ENCODE measurements around the gene MOB1A. TPM values are rescaled to one million over a fixed set of nuclear protein-coding genes. Genes with fewer than 3 reads are reported as not detected.

The MOB1A gene
- total and polyA plus RNA-seq, 2 of the 13 experiments (the other 11 are each of a cell fraction or from before 2014, with no cell fraction given) = 48.2 to 139 TPM

DNA sequence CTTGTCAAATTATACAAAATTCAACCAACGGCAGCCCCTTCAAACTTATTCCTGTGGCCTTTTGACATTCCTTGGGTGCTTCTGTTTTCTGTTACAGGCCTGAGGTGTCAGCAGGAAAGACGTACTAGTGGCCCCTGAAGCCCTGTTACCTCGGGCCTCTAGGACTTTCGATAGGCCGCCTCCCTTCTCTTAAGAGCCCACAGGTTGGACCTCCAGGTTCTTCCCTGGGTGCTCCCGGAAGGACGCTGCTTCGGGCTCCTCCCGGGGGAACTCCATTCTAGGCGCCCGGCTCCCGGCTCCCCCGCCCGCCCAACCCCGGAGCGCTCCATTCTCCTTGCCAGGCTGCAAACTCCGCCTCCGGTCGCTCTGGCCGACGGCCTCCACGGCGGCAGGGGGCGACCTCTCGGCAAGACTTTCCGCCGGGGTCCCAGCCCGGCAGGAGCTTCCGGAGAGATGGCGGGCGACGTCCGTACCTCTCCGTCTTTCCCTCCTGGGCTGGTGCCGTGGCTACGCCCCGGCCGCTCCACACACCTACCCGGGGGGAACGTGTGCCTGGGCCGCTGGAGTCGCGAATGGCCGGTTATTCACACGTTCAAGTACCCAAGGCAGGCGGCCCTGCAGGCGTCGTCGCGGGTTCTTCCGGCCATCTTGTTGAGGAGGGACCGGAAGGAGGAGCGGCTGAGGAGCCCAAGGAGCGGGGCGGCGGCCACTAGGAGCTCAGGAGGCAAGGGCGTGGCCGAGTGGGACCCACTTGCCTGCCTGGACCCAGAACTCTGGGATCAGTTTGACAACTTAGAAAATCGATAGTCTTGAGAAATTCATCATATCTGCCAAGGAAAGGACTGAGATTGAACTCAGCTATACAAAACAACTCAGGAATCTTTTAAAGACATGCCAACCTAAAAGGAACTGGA is 58.5 kb downstream of the MOB1A start (continued):
- TF ChIP-seq, protein P1, sequence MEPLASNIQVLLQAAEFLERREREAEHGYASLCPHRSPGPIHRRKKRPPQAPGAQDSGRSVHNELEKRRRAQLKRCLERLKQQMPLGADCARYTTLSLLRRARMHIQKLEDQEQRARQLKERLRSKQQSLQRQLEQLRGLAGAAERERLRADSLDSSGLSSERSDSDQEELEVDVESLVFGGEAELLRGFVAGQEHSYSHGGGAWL (CRISPR knock-in tag; IDR thresholded peaks at IDR 0.05) = peak; percentile 96
- TF ChIP-seq ZNF326 (CRISPR knock-in tag; IDR thresholded peaks at IDR 0.05; ENCODE audit: borderline replicate concordance) = no peak
- TF ChIP-seq E2F2 (CRISPR knock-in tag; IDR thresholded peaks at IDR 0.05; ENCODE audit: borderline replicate concordance) = peak; percentile 86; the same call in 1 of the 2 replicates
- TF ChIP-seq ZNF850 (CRISPR knock-in tag; conservative IDR thresholded peaks at IDR 0.05) = 0 out of 2 replicates have a peak, but pooled peaks have one; percentile 86
- TF ChIP-seq, protein P2, sequence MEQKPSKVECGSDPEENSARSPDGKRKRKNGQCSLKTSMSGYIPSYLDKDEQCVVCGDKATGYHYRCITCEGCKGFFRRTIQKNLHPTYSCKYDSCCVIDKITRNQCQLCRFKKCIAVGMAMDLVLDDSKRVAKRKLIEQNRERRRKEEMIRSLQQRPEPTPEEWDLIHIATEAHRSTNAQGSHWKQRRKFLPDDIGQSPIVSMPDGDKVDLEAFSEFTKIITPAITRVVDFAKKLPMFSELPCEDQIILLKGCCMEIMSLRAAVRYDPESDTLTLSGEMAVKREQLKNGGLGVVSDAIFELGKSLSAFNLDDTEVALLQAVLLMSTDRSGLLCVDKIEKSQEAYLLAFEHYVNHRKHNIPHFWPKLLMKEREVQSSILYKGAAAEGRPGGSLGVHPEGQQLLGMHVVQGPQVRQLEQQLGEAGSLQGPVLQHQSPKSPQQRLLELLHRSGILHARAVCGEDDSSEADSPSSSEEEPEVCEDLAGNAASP (CRISPR knock-in tag; IDR thresholded peaks at IDR 0.05; ENCODE audit: borderline replicate concordance) = peak; percentile 64; the same call in 1 of the 2 replicates
- TF ChIP-seq HNF4G (IDR thresholded peaks at IDR 0.05; ENCODE audit: borderline replicate concordance, low read depth, low read length) = no peak
- TF ChIP-seq HNF4G (CRISPR knock-in tag; IDR thresholded peaks at IDR 0.05; ENCODE audit: borderline replicate concordance, low read depth) = no peak; the same call in 1 of the 2 replicates
- no peak for TF ChIP-seq ZNF251 (CRISPR knock-in tag; IDR thresholded peaks at IDR 0.05)
- TF ChIP-seq PAXIP1 (CRISPR knock-in tag; conservative IDR thresholded peaks at IDR 0.05) = no peak
- TF ChIP-seq SNAI1 (CRISPR knock-in tag; IDR thresholded peaks at IDR 0.05; ENCODE audit: borderline replicate concordance) = peak; percentile 79
- peak; percentile 58; the same call in 1 of the 2 replicates for TF ChIP-seq BCL6 (CRISPR knock-in tag; IDR thresholded peaks at IDR 0.05)
- peak; percentile 16 to 63; a peak in 3 of 4 replicates for TF ChIP-seq POLR2A (IDR thresholded peaks at IDR 0.05; ENCODE audit: insufficient read depth in 1 of 2, low read depth in 2 of 2, low read length in 2 of 2)
- TF ChIP-seq, protein P3, sequence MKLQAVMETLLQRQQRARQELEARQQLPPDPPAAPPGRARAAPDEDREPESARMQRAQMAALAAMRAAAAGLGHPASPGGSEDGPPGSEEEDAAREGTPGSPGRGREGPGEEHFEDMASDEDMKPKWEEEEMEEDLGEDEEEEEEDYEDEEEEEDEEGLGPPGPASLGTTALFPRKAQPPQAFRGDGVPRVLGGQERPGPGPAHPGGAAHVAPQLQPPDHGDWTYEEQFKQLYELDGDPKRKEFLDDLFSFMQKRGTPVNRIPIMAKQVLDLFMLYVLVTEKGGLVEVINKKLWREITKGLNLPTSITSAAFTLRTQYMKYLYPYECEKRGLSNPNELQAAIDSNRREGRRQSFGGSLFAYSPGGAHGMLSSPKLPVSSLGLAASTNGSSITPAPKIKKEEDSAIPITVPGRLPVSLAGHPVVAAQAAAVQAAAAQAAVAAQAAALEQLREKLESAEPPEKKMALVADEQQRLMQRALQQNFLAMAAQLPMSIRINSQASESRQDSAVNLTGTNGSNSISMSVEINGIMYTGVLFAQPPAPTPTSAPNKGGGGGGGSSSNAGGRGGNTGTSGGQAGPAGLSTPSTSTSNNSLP (IDR thresholded peaks at IDR 0.05; ENCODE audit: low read depth, low read length) = no peak
- TF ChIP-seq ZNF562 (CRISPR knock-in tag; IDR thresholded peaks at IDR 0.05; ENCODE audit: borderline replicate concordance) = no peak
- peak; percentile 78; the same call in 1 of the 2 replicates for TF ChIP-seq ZNF761 (CRISPR knock-in tag; conservative IDR thresholded peaks at IDR 0.05)
- no peak for TF ChIP-seq FIP1L1 (IDR thresholded peaks at IDR 0.05; ENCODE audit: borderline replicate concordance, insufficient read depth, low read depth, low read length)
- no peak for TF ChIP-seq ZFAT (CRISPR knock-in tag; conservative IDR thresholded peaks at IDR 0.05)
- TF ChIP-seq RBM39 (IDR thresholded peaks at IDR 0.05; ENCODE audit: low read depth, low read length, poor library complexity, severe bottlenecking) = peak; percentile 93
- peak; percentile 93 for TF ChIP-seq ZBTB42 (CRISPR knock-in tag; IDR thresholded peaks at IDR 0.05)
- no peak for TF ChIP-seq PRPF4 (IDR thresholded peaks at IDR 0.05; ENCODE audit: low read depth, low read length, poor library complexity, severe bottlenecking)
